T-helper 22 cell (primary cell): ENCODE measurements around the gene OR13F1.
"Not testable (repeated sequence)": the region's sequence is repeated elsewhere in the genome, so short reads cannot be mapped to it uniquely, and the experiment has no call there.

ENCODE experiments used
- DNase-seq: peaks from one replicate; pipeline ENCODE4 v3.0.0-alpha.2; 2020; ENCODE audit warnings: low read depth

The OR13F1 gene, protein sequence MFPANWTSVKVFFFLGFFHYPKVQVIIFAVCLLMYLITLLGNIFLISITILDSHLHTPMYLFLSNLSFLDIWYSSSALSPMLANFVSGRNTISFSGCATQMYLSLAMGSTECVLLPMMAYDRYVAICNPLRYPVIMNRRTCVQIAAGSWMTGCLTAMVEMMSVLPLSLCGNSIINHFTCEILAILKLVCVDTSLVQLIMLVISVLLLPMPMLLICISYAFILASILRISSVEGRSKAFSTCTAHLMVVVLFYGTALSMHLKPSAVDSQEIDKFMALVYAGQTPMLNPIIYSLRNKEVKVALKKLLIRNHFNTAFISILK

DNA sequence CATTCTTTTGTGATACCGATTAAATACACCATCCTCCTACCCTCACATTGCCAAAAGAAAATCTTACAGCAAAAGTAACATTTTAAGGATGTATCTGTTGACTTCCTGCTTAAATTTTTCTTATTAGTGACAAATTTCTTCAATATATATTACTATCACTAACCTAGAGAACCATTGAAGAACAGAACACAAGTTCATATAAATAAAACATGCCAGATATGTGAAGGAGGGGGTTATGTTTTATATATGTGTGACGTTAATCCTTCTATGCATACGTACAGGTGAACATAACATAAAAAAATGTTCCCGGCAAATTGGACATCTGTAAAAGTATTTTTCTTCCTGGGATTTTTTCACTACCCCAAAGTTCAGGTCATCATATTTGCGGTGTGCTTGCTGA is at the start of gene OR13F1:
TSS of gene OR13F1 (plus strand) at position 301 of the 400 bp plus-strand sequence. CDS start at position 301, 0 bp downstream.
- DNase-seq = no peak

- DNase-seq = no peak
These were observed 47.2 kb upstream of the OR13F1 start for GRCh38 chr9:104456831-104457230.

DNA sequence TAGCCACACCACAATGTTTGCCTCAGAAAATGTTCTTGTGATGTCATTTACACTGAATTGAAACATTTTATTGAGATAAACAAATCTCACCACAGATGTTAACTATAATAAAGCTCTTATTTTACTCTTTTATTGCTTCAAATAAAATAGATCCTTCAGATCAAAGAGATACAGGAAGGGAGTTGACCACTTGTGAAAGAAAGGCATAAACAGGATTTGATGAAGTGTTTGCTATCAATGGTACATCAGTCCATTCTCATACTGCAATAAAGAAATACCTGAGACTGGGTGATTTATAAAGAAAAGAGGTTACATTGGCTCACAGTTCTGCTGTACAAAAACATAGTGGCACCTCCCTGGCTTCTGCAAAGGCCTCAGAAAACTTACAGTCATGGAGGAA is 40.2 kb upstream of the OR13F1 start:
- no peak for DNase-seq

- no peak for DNase-seq
These were observed 35.8 kb upstream of the OR13F1 start for GRCh38 chr9:104468261-104468660.

GRCh38 chr9:104482921-104483570 is 21.0 kb upstream of the OR13F1 start:
- no peak for DNase-seq

DNA sequence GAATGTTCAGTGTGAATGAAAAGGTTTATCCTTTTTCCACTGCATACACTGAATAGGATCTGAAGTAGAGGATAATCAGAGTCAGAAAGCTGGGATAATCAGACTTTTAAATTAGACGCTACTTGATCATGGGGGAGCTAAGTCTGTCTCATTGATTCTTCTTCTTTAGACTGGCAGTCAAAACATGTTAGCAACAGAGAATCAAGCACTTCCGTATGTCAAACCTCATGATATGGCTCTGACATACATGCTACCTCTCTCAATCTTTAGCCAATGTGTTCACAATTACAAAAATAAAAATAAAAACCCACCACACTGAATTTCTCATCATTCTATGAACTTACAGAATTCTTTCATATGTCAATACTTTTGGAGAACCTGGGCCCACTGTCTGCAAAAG is 19.0 kb upstream of the OR13F1 start:
- DNase-seq = no peak

- no peak for DNase-seq
These were observed 9.3 kb upstream of the OR13F1 start for GRCh38 chr9:104494808-104495207.

DNA sequence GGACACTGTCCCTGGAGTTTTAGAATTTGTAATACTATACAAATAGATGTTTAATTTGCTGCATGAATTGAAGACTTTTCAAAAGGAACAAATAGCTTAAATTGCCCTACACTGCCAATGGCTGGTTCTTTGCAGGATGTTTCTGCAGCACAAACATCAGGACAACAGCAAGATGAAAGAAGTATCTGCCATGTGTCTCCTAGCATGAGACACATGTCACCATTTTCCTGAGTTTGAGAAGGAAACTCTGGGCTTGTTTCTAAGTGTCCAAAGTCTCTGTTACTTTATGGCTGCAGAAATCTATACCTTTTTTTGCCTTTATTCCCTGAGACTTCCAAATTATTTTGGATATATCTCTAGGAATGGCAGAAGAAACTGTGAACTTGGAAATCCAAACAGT is 623 bp upstream of the OR13F1 start:
- no peak for DNase-seq

DNA sequence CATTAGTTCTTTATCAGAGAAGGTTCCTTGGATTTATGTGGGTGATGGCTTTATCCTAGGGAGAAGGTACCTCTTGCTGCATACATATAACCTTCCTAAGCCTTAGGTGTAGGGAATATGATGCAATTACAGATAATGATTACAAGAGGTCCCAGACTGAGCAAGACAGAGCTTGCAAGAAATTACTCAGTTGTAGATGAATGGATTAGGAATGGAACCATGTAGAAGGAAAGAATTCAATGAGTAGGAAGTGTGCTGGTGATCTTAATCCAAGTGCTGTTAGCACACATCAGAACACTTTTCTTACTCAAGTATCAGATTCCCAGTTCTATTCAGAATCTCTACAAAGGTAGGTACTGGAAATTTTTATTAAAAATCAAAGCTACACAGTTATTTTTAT is 2.5 kb downstream of the OR13F1 start:
- no peak for DNase-seq

DNA sequence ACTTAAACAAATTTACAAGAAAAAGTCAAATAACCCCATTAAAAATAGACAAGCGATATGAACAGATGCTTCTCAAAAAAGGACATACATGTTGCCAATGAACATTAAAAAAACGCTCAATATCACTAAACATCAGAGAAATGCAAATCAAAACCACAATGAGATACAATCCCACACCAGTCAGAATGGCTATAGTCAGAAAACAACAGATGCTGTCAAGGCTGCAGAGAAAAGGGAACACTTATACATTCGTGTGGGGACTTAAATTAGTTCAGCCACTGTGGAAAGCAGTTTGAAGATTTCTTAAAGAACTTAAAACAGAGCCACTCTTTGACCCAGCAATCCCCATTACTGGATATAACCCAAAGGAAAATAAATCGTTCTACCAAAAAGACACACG is 10.8 kb downstream of the OR13F1 start:
- DNase-seq = no peak

- DNase-seq = not testable (repeated sequence)
These were observed 16.2 kb downstream of the OR13F1 start for GRCh38 chr9:104520241-104520640.

DNA sequence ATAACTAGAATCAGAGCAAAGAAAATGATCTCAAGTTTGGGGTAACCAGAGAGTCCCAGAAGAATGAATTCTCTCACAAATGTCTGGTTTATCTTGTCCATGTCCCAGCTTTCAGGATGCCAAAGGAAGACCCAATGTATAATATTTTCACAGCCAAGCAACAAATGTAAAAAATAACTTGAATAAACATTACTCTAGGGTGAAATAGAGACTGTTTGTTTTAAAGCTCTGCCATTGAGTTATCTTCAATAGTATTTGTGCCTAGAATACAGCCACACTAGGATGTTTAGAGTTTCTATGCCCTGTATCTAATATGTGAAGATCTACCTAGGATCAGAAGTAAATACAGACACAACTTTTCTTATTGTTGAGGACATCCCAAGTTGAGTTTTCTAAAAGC is 23.0 kb downstream of the OR13F1 start, which contains the start of gene OR13C4:
TSS of gene OR13C4 (minus strand) at position 101 of the 400 bp plus-strand sequence. CDS start at position 101, 0 bp downstream.
- no peak for DNase-seq

DNA sequence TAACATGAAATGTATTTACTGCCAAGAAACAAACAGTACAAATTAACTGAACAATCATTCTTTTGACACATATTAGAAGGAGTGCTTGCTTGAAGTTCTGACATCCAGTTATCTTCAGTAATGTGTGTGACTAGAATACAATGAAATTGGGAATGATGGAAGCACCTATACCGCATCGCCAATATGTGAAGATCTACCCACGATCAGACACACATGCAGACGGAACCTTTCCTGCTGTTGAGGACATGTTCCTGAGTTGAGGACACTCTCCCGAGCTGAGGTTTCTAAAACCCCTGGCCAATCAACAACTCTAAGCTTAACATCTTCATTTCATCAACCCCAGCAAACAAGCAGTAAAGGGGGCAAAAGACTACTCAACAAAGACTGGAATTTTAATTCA is 32.7 kb downstream of the OR13F1 start, which contains the start of gene OR13C3:
TSS of gene OR13C3 (minus strand) at position 101 of the 400 bp plus-strand sequence. CDS start 133 bp downstream, outside the sequence.
- DNase-seq = no peak

GRCh38 chr9:104539275-104539674 is 35.2 kb downstream of the OR13F1 start:
- no peak for DNase-seq

GRCh38 chr9:104544644-104545043 is 40.6 kb downstream of the OR13F1 start:
- no peak for DNase-seq

DNA sequence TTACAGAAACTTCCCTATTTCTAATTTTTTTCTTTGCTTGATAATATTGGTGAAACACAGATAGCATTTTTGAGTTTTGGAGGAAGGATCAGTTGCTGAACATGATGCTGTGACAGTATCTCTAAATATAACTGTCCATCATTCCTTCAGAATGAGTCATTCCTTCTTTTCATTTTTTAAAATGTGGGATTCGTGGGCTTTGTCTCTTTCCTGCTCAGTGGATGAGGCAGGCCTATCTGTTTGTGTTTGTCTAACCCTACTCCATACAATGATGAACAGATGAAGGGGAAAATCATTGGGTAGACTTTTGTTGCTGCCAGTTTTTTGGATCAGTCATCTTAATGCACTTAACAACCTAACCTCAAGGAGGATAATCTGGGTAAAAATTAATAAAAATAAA is 49.2 kb downstream of the OR13F1 start:
- no peak for DNase-seq
